Measurements from ENCODE around the gene TFCP2L1. TPM values are rescaled to one million over a fixed set of nuclear protein-coding genes. Genes with fewer than 3 reads are reported as not detected.

TFCP2L1 gene
- total RNA-seq, 1 experiment from 2014 or later, result 1.8 TPM

DNA sequence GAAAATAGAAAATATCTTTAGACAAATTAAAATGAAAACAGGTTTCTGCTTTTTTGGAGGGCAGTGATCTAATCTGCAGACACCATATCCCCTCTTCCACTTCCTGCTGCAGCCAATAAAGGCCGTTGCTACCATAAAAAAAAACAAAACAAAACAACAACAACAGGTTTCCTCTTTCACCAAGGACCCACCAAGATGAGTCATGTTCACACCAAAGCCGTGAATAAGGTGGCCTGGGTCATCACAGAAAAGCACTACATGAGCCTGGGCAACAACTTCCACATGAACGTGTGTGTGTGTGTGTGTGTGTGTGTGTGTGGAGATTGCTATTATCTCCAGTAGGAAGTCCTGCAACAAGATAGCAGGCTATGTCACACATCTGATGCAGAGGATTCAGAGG, 24.8 kb upstream of the TFCP2L1 start:
- Histone ChIP-seq H3K23me2 (ENCODE audit: insufficient read length, low read depth, low read length, poor library complexity, severe bottlenecking) (no peaks in the 10 kb centered on the region), H3K4ac (ENCODE audit: low read depth, low read length) (no peak overlapping the region), H3K14ac (ENCODE audit: insufficient read depth, low read length) (no peak overlapping the region), H2BK5ac (ENCODE audit: insufficient read length, low read length) (no peak overlapping the region), H3K9me3 (ENCODE audit: control insufficient read depth, low read depth, low read length) (no peaks in the 10 kb centered on the region), H3K79me1 (ENCODE audit: insufficient read depth, low read depth, low read length, poor library complexity, severe bottlenecking) (no peaks in the 10 kb centered on the region), H4K8ac (replicated peaks; ENCODE audit: insufficient read length, low read depth, low read length) (no peak overlapping the region), H2BK15ac (ENCODE audit: low read depth, low read length) (no peak overlapping the region), H3K4me1 (ENCODE audit: insufficient read depth, low read length) (no peaks in the 10 kb centered on the region), H4K20me1 (ENCODE audit: control insufficient read depth, insufficient read depth, insufficient read length) (no peaks in the 10 kb centered on the region), H3K56ac (ENCODE audit: insufficient read length, low read depth, low read length) (no peak overlapping the region), H2BK12ac (ENCODE audit: insufficient read length, low read depth, low read length) (no peak overlapping the region), H3K27ac (ENCODE audit: insufficient read length, low read depth, low read length) (no peak overlapping the region), H2AFZ (ENCODE audit: low read length) (no peak overlapping the region), H4K91ac (ENCODE audit: insufficient read length, low read depth, low read length) (no peak overlapping the region), H3K18ac (ENCODE audit: insufficient read length, low read depth, low read length) (no peak overlapping the region), H3K4me2 (ENCODE audit: insufficient read depth, insufficient read length, low read length) (no peak overlapping the region), H3K79me2 (ENCODE audit: insufficient read depth, low read length) (no peaks in the 10 kb centered on the region), H4K5ac (ENCODE audit: insufficient read length, low read depth, low read length) (no peak overlapping the region), H2BK120ac (ENCODE audit: low read depth, low read length, poor library complexity, severe bottlenecking) (no peak overlapping the region), H2BK20ac (ENCODE audit: low read depth, low read length, poor library complexity, severe bottlenecking) (no peak overlapping the region), H2AK5ac (ENCODE audit: insufficient read length, low read length) (no peak overlapping the region), H3K23ac (ENCODE audit: insufficient read length, low read depth, low read length) (no peak overlapping the region), H3K9ac (ENCODE audit: extremely low read depth, insufficient read length, low read length) (no peak overlapping the region), H3T11ph (ENCODE audit: low read length) (no peak overlapping the region), H3K27me3 (ENCODE audit: insufficient read depth, low read length) (no peaks in the 10 kb centered on the region)
- DNase-seq, result no peak
- Mint-ChIP-seq H3K36me3 (ENCODE audit: insufficient read depth in 1 of 3, low read depth in 3 of 3) (no peaks in the 10 kb centered on the region), H3K27ac (no peak overlapping the region), H3K27me3 (ENCODE audit: low read depth) (peaks cover 8% of the 10 kb centered on the region), H3K4me3 (no peak overlapping the region), H3K4me1 (no peaks in the 10 kb centered on the region), H3K9me3 (no peaks in the 10 kb centered on the region)
- no CpG with 5 or more reads among the region's 3 CpGs for WGBS (ENCODE audit: extremely low coverage, insufficient read length, low lambda C conversion rate)
- TF ChIP-seq, protein P1, sequence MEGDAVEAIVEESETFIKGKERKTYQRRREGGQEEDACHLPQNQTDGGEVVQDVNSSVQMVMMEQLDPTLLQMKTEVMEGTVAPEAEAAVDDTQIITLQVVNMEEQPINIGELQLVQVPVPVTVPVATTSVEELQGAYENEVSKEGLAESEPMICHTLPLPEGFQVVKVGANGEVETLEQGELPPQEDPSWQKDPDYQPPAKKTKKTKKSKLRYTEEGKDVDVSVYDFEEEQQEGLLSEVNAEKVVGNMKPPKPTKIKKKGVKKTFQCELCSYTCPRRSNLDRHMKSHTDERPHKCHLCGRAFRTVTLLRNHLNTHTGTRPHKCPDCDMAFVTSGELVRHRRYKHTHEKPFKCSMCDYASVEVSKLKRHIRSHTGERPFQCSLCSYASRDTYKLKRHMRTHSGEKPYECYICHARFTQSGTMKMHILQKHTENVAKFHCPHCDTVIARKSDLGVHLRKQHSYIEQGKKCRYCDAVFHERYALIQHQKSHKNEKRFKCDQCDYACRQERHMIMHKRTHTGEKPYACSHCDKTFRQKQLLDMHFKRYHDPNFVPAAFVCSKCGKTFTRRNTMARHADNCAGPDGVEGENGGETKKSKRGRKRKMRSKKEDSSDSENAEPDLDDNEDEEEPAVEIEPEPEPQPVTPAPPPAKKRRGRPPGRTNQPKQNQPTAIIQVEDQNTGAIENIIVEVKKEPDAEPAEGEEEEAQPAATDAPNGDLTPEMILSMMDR (conservative IDR thresholded peaks at IDR 0.05), result no peak

All from H9 (cell line).